DND-41 (cell line): ENCODE measurements around the gene MVD.

Experiments used
- CTCF ChIP-seq: IDR thresholded peaks from 2 replicates; pipeline ENCODE4 v1.5.1; 2012; ENCODE audit warnings: borderline replicate concordance, low read length, moderate library complexity, mild to moderate bottlenecking; ENCODE audit not compliant: poor library complexity, severe bottlenecking; ENCODE audit errors: extremely low read depth
- EZH2 ChIP-seq: IDR thresholded peaks from 3 replicates; pipeline ENCODE4 v1.6.1; 2012; ENCODE audit warnings: borderline replicate concordance, low read depth, mild to moderate bottlenecking, moderate library complexity, low read length, inconsistent platforms; ENCODE audit not compliant: severe bottlenecking

GRCh38 chr16:88706965-88707826 is 44.3 kb upstream of the MVD start:
- no peak for TF ChIP-seq CTCF
- no peak for TF ChIP-seq EZH2
